Fibroblast of lung (primary cell): ENCODE measurements around the gene SLC4A1AP. TPM values are rescaled to one million over a fixed set of nuclear protein-coding genes. Genes with fewer than 3 reads are reported as not detected.
A peak's percentile ranks its signal among the peaks of the same experiment; 100 is the strongest.

ENCODE experiments used
- DNase-seq, 2 donors: peaks; one replicate each; pipeline versions ENCODE4 v3.0.0 to v3.0.0-alpha.2; 2010; ENCODE audit warnings: low read depth in 2 of 2
- H2AFZ ChIP-seq: 2 replicates; pipeline ENCODE4 v1.5.1; 2012; ENCODE audit warnings: low read length, control low read depth, inconsistent platforms
- H3K27ac ChIP-seq: 2 replicates; pipeline ENCODE4 v1.5.1; 2011; ENCODE audit warnings: low read length, control low read depth; ENCODE audit not compliant: insufficient read depth
- H3K27me3 ChIP-seq: 2 replicates; pipeline ENCODE4 v1.5.1; 2011; ENCODE audit warnings: mild to moderate bottlenecking, low read length; ENCODE audit not compliant: control insufficient read depth, insufficient read depth
- H3K36me3 ChIP-seq: 2 replicates; pipeline ENCODE4 v1.5.1; 2011; ENCODE audit warnings: low read length; ENCODE audit not compliant: control insufficient read depth, insufficient read depth
- H3K4me1 ChIP-seq: 2 replicates; pipeline ENCODE4 v1.5.1; 2011; ENCODE audit warnings: low read length; ENCODE audit not compliant: control insufficient read depth, insufficient read depth; ENCODE audit errors: extremely low read depth
- H3K4me2 ChIP-seq: 2 replicates; pipeline ENCODE4 v1.5.1; 2011; ENCODE audit warnings: low read length, control low read depth; ENCODE audit not compliant: insufficient read depth; ENCODE audit errors: extremely low read depth
- H3K4me3 ChIP-seq, 4 experiments: fragments of 200-600 bp in 1 of 4; sonication (generic) in 1 of 4; replicated peaks in 1 of 4; 2 replicates each; pipeline ENCODE4 v1.5.1; 2011 to 2016; ENCODE audit warnings: low read length in 4 of 4, low read depth in 3 of 4, mild to moderate bottlenecking in 3 of 4, control low read depth in 2 of 4, inconsistent platforms in 1 of 4, mixed read lengths in 1 of 4; ENCODE audit not compliant: insufficient read depth in 1 of 4; ENCODE audit errors: control extremely low read depth in 1 of 4
- H3K79me2 ChIP-seq: 2 replicates; pipeline ENCODE4 v1.5.1; 2012; ENCODE audit warnings: mild to moderate bottlenecking, low read length, inconsistent platforms; ENCODE audit not compliant: control insufficient read depth, insufficient read depth
- H3K9ac ChIP-seq: 2 replicates; pipeline ENCODE4 v1.5.1; 2011; ENCODE audit warnings: mild to moderate bottlenecking, low read length, control low read depth; ENCODE audit not compliant: insufficient read depth
- H3K9me3 ChIP-seq: 2 replicates; pipeline ENCODE4 v1.5.1; 2012; ENCODE audit warnings: low read depth, low read length; ENCODE audit not compliant: control insufficient read depth, insufficient read depth
- H4K20me1 ChIP-seq: 2 replicates; pipeline ENCODE4 v1.5.1; 2011; ENCODE audit warnings: low read length; ENCODE audit not compliant: control insufficient read depth, insufficient read depth; ENCODE audit errors: extremely low read depth
- EZH2 ChIP-seq: IDR thresholded peaks from 2 replicates; pipeline ENCODE4 v1.5.1; 2012; ENCODE audit warnings: low read length, control low read depth, mild to moderate bottlenecking; ENCODE audit errors: missing control alignments
- polyA plus RNA-seq, 2 donors: library from polyadenylated mRNA; depleted of rRNA in 1 of 2; stranded (reverse) in 1 of 2; unstranded in 1 of 2; fragments of >200 nt; gene quantifications; 2 replicates each; pipeline ENCODE4 v1.2.1, GENCODE V29; 2011 to 2012; ENCODE audit warnings: missing spikeins in 1 of 2
- total RNA-seq: library from RNA; depleted of rRNA; stranded (reverse); fragments of >200 nt; gene quantifications from 2 replicates; pipeline ENCODE4 v1.2.1, GENCODE V29; 2014
- TF ChIP-seq, protein P1 (sequence below), 2 donors: IDR thresholded peaks in 1 of 2; conservative IDR thresholded peaks in 1 of 2; 1 replicate in 1 of 2; 2 replicates in 1 of 2; pipeline ENCODE4 v1.5.1; 2011 to 2012; ENCODE audit warnings: low read length in 2 of 2, control low read depth in 1 of 2, inconsistent platforms in 1 of 2, low read depth in 1 of 2, mild to moderate bottlenecking in 1 of 2

SLC4A1AP gene
- total and polyA plus RNA-seq, 2 donors (not counting 1 experiment from before 2014, with no cell fraction given), result 15.2 to 28.4 TPM

- no peaks in the 10 kb centered on the region for H3K27me3 ChIP-seq
- no peaks in the 10 kb centered on the region for H3K36me3 ChIP-seq
- H4K20me1 ChIP-seq, result no peaks in the 10 kb centered on the region
- no peak overlapping the region for H3K27ac ChIP-seq
- DNase-seq, result no peak
- H3K79me2 ChIP-seq, result no peaks in the 10 kb centered on the region
- H3K4me3 ChIP-seq, result no peak overlapping the region
- no peaks in the 10 kb centered on the region for H3K4me1 ChIP-seq
- H2AFZ ChIP-seq, result no peak overlapping the region
- no peak overlapping the region for H3K4me2 ChIP-seq
- H3K9ac ChIP-seq, result no peak overlapping the region
- TF ChIP-seq, protein P1, sequence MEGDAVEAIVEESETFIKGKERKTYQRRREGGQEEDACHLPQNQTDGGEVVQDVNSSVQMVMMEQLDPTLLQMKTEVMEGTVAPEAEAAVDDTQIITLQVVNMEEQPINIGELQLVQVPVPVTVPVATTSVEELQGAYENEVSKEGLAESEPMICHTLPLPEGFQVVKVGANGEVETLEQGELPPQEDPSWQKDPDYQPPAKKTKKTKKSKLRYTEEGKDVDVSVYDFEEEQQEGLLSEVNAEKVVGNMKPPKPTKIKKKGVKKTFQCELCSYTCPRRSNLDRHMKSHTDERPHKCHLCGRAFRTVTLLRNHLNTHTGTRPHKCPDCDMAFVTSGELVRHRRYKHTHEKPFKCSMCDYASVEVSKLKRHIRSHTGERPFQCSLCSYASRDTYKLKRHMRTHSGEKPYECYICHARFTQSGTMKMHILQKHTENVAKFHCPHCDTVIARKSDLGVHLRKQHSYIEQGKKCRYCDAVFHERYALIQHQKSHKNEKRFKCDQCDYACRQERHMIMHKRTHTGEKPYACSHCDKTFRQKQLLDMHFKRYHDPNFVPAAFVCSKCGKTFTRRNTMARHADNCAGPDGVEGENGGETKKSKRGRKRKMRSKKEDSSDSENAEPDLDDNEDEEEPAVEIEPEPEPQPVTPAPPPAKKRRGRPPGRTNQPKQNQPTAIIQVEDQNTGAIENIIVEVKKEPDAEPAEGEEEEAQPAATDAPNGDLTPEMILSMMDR (conservative IDR thresholded peaks at IDR 0.05 in 1 of 2, IDR thresholded peaks at IDR 0.05 in 1 of 2; ENCODE audit: low read depth in 1 of 2, low read length in 2 of 2), result no peak
- no peak for TF ChIP-seq EZH2
- H3K9me3 ChIP-seq, result no peaks in the 10 kb centered on the region
These were observed 34.0 kb downstream of the SLC4A1AP start for GRCh38 chr2:27697660-27698059.

GRCh38 chr2:27701676-27702075 lies 38.0 kb downstream of the SLC4A1AP start:
- Histone ChIP-seq H3K9me3 (no peaks in the 10 kb centered on the region), H3K4me3 (no peak overlapping the region), H3K9ac (no peak overlapping the region), H3K27me3 (no peaks in the 10 kb centered on the region), H3K4me1 (peaks cover 16% of the 10 kb centered on the region), H2AFZ (no peak overlapping the region), H4K20me1 (no peaks in the 10 kb centered on the region), H3K79me2 (no peaks in the 10 kb centered on the region), H3K27ac (no peak overlapping the region), H3K36me3 (no peaks in the 10 kb centered on the region), H3K4me2 (no peak overlapping the region)
- DNase-seq, result peak; percentile 56 to 69
- no peak for TF ChIP-seq EZH2
- TF ChIP-seq, protein P1 (conservative IDR thresholded peaks at IDR 0.05 in 1 of 2, IDR thresholded peaks at IDR 0.05 in 1 of 2; ENCODE audit: low read depth in 1 of 2, low read length in 2 of 2), result no peak

DNA sequence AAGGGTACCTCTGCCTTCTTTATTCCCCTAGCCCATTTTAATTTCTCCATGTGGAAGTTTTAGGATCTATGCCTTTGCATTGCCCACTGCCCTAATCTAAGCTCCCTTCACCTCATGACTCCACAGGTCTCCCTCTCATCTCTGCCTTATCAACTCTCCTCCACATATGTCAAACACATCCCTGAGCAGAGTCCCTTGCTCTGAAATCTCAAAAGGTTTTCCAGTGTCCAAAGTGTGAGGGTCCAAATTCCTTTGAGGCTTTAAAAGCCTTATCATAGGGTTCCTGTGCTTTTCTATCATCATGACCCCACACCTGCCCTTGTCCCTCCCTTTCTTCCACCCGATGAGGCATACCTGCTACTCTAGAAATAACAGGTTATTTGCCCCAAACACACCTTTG lies 38.6 kb downstream of the SLC4A1AP start:
- Histone ChIP-seq H3K9ac (no peak overlapping the region), H3K36me3 (no peaks in the 10 kb centered on the region), H3K27me3 (no peaks in the 10 kb centered on the region), H3K9me3 (no peaks in the 10 kb centered on the region), H3K27ac (no peak overlapping the region), H3K4me3 (no peak overlapping the region), H3K4me1 (peaks cover 16% of the 10 kb centered on the region), H4K20me1 (no peaks in the 10 kb centered on the region), H3K79me2 (no peaks in the 10 kb centered on the region), H3K4me2 (no peak overlapping the region), H2AFZ (no peak overlapping the region)
- DNase-seq, result no peak
- no peak for TF ChIP-seq EZH2
- TF ChIP-seq, protein P1 (conservative IDR thresholded peaks at IDR 0.05 in 1 of 2, IDR thresholded peaks at IDR 0.05 in 1 of 2; ENCODE audit: low read depth in 1 of 2, low read length in 2 of 2), result no peak
